ENCODE measurements around the gene ATF6B.

DNA sequence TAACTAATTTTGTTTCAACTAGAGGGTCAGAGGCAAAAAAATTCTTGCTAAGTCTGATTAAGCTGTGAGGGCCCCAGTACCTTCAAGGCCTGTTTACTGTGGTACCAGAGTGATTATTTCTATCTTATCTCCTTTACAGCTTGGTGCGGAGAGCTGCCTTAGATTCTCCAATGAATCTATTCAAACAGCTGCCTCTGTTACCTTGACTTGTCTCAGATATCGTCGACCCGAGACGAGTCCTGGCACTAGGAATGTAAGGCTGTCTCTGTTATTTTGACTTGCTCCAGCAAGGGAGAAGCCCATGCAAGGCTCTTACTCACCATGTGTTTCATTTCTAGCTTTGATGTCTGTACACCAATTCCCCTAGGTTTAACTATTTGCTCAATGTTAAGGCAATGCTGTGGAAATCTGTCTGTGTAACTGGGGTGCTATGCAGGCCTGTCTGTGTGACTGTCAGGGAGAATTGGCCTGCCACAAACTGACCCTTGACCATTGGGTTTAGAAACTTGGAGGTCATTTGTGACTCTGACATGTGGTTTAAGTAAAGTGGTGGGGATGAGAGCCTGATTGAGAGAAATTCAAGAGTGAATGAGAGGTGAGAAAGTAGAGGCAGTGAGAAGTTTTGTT, 12.5 kb upstream of the ATF6B start:
- TF ChIP-seq, protein P1, sequence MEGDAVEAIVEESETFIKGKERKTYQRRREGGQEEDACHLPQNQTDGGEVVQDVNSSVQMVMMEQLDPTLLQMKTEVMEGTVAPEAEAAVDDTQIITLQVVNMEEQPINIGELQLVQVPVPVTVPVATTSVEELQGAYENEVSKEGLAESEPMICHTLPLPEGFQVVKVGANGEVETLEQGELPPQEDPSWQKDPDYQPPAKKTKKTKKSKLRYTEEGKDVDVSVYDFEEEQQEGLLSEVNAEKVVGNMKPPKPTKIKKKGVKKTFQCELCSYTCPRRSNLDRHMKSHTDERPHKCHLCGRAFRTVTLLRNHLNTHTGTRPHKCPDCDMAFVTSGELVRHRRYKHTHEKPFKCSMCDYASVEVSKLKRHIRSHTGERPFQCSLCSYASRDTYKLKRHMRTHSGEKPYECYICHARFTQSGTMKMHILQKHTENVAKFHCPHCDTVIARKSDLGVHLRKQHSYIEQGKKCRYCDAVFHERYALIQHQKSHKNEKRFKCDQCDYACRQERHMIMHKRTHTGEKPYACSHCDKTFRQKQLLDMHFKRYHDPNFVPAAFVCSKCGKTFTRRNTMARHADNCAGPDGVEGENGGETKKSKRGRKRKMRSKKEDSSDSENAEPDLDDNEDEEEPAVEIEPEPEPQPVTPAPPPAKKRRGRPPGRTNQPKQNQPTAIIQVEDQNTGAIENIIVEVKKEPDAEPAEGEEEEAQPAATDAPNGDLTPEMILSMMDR (conservative IDR thresholded peaks at IDR 0.05; ENCODE audit: low read depth, low read length) = no peak
- no peak for TF ChIP-seq EZH2 (IDR thresholded peaks at IDR 0.05; ENCODE audit: borderline replicate concordance, low read depth, low read length, poor library complexity, severe bottlenecking)
